NCI-H748 treated with DMSO at 0.1 percent for 48 hours (cell line): Measurements from ENCODE around the gene ATXN2L.
A peak's percentile ranks its signal among the peaks of the same experiment; 100 is the strongest.
"Not testable (repeated sequence)": the region's sequence is repeated elsewhere in the genome, so short reads cannot be mapped to it uniquely, and the experiment has no call there.

Experiments used
- DNase-seq: peaks from one replicate; lab custom pipeline; 2025; lab: John Stamatoyannopoulos, UW

Gene ATXN2L

DNA sequence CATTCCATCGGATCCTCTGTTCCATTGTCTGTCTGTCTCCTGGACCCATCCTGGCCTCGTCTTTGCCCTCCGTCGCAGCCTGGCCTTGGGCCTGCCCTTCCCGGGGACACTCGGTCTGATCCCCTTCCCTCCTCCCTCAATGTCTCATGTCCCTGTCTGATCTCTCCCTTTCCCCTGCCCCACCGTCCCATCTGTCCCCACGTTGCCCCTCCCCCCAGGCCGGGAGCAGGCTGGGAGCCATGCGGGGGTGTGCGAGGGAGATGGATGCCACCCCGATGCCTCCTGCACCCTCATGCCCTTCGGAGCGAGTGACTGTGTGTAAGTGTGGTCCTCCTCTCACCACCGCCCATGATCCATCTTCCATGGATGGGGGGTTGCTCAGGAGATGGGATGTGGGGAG is 50.2 kb downstream of the ATXN2L start:
- DNase-seq, result no peak

DNA sequence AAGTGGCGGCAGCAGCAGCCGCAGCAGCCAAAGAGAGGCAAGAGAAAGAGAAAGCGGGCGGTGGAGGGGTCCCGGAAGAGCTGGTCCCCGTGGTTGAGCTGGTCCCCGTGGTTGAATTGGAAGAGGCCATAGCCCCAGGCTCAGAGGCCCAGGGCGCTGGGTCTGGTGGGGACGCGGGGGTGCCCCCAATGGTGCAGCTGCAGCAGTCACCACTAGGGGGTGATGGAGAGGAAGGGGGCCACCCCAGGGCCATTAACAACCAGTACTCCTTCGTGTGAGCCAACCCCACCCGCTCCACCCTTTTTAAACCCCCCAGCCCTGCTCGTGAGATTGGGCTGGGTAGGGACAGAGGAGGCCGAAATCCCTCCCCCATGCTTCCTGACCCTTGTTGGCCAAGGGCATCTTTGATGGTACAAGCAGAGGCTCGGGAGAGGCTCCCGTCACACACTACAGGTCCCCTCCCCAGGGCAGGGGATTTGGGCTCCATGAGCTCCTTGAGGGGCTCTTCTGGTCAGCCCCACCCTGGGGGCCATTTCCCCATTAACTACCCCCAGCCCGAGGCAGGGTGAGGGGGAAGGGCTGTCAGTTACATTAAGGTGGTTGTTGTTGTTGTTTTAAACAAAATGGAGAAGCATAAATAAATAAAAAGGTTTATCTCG is 50.9 kb downstream of the ATXN2L start:
- DNase-seq, result no peak

GRCh38 chr16:28874406-28874805 is 51.6 kb downstream of the ATXN2L start:
- DNase-seq, result no peak

GRCh38 chr16:28875134-28876018 is 52.6 kb downstream of the ATXN2L start:
- no peak for DNase-seq

DNA sequence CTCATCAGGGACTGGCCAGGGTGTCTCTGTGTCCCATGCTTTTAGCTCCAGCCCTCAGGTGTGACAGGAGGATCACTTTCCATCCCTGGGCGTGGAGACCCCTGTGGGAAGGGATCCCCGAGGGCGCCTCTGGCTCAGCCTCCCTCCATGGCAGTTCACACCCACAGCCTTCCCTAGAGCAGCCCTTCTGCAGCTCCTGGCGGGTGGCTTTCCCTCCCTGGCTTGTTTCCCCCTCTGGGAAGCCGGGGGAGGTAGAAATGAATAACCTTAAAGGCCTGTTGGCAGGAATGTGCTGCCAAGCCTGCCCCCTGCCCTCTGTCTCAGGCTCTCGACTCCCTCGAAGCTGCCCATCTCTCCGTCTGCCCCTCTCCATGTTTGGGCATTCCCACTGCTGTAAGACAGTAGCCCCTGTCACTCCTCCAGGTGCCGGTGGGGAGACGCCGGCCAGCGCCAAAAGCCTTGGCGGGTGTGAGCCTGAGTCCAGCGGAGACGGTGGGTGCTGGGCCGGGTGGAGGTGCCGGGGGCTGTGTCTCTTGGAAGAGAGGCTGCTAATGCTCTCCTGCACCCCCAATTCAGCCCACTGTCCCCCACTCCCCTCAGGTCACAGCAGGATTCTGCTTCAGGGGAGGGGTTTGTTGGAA is 53.3 kb downstream of the ATXN2L start:
- no peak for DNase-seq

- no peak for DNase-seq
Observed at GRCh38 chr16:28876973-28877654, 54.3 kb downstream of the ATXN2L start.

GRCh38 chr16:28877655-28878000 is 54.8 kb downstream of the ATXN2L start:
- DNase-seq, result no peak

GRCh38 chr16:28878083-28878926 is 55.5 kb downstream of the ATXN2L start, which contains the start of gene ATP2A1:
ATP2A1 (plus strand) TSS chr16:28878488; CDS start chr16:28878672, 184 bp downstream.
- no peak for DNase-seq

DNA sequence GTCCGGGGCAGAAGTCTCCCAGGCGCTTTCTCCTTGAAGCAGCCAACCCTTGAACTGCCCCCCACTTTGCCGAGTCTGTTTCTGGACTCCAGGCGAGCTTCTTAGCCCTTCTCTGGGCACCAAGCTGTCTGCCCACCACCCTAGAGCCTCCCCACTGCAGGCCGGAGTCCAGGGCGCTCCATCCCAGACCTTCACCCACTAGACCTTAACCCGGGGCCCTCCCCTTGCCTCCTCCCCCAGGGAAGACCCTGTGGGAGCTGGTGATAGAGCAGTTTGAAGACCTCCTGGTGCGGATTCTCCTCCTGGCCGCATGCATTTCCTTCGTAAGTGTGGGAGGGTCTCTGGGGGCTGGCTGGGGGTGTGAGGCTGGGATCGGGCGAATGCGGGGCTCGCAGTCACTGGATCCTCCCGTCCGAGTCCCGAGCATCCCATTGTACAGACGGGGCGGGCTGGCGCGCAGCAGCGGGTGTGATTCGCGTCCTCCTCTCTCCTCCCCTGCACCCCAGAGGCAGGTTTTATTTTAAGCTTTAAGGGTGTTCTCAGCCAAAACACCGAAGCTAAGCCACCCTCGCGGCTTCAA is 56.6 kb downstream of the ATXN2L start:
- peak; percentile 0 for DNase-seq

DNA sequence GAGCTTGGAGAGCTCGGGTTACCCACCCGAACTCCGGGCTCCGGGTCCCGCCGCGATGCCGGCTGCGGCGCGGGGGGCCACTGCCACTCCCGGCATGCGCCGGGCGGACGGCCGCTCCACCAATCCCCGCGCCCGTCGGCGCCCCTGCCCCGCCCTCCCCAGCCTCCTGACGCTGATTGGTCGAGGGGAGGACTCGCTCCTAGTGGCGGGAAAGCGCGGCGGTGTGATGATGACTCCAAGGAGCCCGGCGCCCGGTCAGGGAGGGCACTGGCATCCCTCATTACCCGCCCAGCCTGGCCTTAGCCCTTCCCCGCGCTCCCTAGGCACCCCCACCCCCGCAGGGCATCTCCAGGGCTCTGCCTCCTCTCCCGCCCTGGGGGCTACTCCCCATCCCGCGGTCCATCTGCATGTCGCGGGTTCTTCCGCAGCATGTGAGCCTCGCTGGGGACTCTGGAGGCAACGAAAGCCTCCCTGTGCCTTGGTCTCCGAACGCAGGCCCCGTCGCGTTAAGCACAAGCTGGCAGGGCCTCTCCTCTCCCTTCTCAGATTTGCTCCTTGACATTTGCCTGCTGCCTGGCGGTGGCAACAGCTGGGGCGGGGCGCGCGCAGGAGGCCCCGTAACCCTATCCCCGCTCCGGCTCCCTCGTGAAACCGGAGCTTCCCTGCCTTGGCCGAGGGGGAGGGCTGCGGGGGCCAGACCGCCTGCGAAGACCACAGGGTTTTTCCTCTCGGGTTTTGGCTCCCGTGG is 57.2 kb downstream of the ATXN2L start:
- DNase-seq, result peak; percentile 63

DNA sequence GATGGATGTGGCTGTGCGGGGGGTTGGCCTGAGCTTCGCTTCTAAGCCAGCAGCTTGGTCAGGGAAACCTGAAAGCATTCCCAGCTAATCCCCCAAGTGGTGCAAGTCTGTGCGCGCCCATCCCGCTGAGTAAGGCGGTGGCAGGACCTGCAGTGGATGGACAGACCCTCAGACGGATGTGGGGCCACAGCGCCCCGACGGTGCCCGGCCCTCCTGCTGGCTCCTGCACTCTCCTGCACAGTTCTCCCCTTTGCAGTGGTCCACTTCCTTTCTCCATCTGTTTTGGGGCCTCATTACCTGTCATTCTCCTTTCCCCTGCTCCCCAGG is 57.8 kb downstream of the ATXN2L start:
- no peak for DNase-seq

DNA sequence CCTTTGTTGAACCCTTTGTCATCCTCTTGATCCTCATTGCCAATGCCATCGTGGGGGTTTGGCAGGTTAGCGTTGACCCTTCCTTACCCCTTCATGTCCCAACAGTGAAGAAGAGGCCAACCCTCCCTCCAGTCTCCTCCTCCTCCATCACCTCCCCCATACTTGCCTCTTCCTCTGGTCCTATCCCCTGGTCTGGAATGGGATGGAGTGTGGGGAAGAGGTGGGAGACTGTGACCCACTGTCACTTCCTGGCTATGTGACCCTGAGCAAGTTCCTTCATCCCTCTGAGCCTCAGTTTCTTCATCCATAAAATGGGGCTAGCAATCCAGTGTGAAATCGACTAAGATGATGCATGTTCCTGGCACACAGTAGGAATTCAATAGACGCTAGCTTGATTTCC is 58.2 kb downstream of the ATXN2L start:
- no peak for DNase-seq

DNA sequence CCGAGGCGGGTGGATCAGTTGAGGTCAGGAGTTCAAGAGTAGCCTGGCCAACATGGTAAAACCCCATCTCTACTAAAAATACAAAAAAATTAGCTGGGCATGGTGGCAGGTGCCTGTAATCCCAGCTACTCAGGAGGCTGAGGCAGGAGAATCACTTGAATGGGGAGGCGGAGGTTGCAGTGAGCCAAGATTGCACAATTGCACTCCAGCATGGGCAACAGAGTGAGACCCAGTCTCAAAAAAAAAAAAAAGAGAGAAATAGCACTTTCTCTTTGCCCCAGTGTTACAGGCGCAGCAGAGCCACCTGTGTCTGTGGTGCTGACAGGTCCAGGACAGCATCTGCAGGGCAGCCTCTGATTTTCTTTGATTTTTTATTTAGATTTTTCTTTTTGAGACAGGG is 58.8 kb downstream of the ATXN2L start:
- not testable (repeated sequence) for DNase-seq

DNA sequence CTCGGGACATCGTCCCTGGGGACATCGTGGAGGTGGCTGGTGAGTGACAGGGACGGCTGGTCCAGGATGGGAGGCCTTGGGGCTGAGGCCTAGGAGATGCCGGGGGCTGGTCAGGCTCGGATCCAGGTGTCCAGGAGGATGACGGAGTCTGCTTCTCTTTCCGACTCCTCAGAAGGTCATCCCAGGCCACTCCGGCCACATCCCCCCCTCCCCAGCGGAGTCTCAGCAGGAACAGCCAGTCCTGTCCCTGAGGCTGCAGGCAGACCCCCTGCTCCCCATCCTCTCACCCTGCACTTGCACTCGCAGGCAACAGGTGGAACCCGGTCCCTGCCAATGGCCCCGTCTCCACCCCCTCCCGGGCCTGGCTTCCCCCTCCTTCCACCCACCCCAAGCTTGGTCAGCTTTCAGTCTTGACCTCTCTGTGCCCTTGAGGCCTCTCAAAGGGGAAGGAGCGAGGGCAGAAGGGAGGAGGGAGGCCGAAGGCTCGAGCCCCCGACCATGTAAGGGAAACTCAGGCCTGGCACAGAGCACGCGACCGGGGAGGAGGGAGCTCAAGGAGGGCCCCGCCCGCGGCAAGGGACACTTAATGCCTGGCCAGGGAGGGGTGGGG is 59.9 kb downstream of the ATXN2L start:
- no peak for DNase-seq

DNA sequence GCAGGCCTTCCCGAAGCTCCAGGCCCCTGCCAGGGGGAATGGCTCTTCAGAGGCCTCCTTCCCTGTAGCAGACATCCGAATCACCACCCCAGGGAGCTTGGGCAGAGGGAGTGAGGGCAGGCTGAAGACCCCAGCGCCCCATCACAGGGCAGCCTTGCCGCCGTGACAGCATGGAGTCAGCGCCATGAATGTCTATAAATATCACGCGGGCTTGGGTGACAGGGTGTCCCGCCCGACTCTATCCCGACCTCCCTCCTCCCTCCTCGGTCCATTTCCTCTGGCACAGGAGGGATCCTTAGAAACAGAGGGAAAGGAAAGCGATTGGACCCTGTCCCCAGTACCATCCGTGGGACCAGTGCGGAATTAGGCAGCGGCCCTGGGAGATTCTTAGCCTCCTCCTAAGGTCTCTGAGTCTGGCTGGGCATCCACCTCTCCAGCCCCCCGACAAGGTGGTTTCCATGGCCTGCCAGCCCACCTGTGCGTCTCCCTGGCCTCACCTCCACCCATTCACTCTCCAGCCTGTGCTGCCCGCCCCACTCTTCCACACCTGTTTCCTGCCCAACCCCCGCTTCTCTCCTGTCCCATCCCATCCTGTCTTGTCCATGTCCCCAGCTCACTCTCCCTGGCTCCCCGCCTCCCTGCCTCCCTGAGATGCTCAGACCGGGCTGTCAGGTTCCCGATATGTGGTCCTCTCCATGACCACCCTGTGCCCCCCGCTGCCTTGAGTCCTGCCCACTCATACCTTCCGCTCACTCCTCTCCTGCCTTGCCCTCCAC is 60.6 kb downstream of the ATXN2L start:
- no peak for DNase-seq

DNA sequence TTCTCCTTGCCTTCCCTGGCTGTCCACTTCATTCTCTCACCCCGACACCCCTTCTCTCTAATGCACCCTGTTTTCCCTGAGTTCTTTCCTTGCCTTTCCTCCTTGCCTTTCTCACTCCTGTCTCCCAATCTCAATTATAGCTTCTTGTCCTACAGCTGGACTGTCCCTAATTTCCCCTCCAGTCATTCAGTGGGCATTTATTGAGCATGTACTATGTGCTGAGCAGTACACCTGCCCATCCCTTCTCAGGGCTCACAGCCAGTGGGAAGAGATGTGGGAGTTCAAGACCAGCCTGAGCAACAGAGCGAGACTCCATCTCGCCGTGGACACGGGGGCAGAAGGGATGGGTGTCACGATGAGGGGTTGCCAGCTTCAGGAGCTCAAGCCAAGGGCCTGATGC is 61.2 kb downstream of the ATXN2L start:
- no peak for DNase-seq
